GM18907 (cell line): ENCODE results near the gene EFNB2.

Experiments
- ATAC-seq: cut with Tn5 transposase; IDR thresholded peaks from one replicate; pipeline ENCODE4 v1.9.1; 2021; ENCODE audit warnings: mild to moderate bottlenecking, moderate library complexity; ENCODE audit not compliant: unreplicated experiment

Gene EFNB2

DNA sequence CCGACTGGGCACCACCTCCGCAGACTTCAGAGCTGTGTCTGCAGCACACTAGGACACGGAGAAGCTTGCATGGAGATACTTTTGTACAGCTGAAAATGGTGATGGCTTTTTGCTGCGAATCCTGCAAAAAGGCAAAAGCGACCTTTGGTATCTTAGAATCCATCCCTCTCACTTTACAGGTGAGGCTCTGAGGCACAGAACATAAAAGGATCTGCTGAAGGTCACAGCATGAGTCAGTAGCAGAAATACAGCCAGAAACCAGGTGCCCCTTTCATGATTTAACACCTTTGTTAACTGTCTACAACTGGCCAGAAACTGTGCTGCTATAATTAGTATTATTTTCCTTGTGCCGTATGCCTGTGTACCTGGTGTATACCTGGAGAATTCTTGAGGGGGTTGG, 48.3 kb downstream of the EFNB2 start:
- ATAC-seq: no peak

DNA sequence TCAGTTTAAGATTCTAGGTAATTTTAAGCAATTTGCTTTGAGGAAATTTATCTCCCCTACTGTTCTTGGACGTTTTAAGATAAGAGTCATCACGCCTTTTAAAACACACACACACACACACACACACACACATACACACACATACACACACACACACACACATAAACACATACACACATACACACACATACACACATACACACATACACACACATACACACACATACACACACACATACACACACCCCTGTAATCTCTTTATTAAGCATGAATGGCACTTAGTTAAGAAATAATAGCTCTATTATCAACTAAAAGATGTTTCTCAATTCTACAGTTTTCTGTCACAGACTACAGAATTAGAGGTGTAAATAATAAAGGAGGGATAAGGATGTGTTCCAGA, 49.2 kb downstream of the EFNB2 start:
- ATAC-seq: no peak

DNA sequence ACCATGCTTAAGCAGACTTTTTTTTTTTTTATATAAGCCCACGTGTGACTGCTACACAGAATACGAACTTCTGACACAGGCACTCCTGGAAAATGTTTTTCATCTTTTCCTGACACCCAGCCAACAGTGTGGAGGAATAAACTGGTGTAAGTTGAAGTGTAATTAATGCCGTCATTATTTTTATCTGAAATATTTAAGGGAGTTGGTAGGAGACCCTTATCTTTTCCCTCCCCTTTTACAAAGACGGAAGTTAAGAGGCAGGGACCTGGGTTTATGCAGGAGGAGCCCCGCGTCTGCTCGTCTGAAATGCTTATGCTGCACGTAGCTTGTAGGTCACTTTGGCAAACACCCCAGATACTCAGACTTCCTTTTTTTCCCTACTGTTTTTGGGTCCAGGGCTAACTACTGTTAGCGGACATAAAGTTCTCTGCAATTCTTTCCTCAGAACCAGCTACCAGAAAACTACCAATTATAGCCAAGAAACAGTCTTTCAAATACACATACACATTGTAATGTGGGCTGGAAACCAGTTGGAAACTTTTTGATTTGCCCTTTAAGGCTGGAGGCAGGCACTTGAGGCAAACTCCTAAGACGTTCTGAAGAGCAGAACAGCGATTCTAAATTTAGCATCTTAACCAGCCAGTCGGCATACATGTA, 50.8 kb downstream of the EFNB2 start:
- no peak for ATAC-seq

GRCh38 chr13:106484084-106484483, 51.4 kb downstream of the EFNB2 start:
- no peak for ATAC-seq

GRCh38 chr13:106481919-106482318, 53.5 kb downstream of the EFNB2 start:
- no peak for ATAC-seq

DNA sequence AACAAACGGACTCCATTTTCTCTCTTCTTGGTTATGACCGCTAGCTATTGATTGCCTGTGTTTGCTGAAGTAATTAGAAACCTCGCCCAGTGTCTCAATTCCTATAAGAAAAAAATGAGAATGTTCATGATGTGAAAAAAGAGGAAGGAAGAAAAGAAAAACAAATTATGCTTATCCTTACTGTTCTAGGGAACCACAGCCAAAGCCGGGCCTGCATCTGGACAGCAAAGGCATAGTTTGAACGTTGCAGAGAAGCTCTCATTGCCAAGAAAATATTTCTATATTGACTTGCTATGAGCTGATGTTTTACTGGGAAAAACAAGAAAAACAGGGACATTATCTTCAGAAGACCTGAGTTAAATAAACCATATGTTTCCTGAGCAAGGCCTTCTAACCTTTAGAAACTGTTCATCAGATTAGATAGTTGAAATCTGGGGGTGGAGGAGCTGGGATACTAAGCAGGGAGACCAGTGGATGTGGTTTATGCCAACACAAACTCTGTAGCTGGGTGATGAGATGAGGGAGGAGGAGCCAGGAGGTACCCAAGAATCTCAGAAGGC, 55.0 kb downstream of the EFNB2 start:
- ATAC-seq: no peak

DNA sequence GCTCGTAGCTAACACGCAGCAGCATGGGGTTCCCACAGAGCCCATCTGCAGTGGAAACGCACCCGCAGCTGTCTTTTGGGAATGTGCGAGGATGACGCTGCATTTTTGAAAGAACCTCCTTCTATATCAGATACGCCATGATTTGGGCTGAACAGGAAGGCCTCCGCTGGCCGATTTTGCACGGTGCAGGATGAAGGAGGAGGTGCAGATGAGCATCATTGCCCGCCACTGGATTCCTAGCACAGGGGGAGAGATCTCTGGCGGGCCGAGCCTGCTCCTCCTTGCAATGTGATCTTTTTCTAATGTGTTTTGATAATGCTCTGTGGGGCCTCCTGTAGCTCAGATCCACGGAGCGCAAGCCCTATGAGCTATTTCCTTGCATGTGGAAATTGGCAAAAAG, 55.5 kb downstream of the EFNB2 start:
- ATAC-seq: no peak

DNA sequence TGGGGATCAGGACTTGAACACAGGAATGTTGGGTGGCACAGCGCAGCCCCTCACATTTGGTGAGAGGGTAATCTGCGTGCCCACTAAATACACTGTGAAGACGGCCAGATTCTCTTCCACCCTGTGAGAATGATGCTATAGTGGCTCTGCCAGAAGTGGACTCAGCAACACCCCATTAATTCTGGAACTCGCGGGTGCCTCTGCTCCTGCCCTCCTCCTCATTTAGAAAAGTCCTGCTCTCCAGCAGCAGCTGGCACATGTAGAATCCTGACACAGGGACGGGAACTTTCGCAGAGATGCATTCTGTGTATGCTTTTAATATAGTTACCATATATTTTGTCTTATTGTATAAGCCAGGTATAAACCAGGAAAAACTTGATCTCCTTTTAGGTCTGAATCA, 57.3 kb downstream of the EFNB2 start:
- no peak for ATAC-seq

DNA sequence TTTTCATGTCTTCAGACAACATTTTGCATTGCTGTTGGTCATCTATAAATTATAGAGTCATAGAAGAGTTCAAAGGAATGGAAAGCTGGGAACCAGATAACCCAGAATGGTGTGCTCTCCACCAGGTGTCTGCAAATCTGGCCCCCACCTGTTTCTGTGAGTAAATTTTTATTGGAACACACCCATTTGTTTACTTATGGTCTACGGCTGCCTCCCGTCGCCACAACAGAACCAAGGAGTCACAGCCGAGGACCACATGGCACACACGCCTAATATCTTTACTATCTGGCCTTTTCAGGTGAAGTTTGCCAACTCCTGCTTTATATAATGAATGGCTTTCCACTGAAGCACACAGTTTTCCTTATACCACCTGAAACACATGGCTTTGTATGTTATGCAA, 58.2 kb downstream of the EFNB2 start:
- ATAC-seq: no peak

GRCh38 chr13:106475852-106476251, 59.6 kb downstream of the EFNB2 start:
- no peak for ATAC-seq

GRCh38 chr13:106474912-106475311, 60.5 kb downstream of the EFNB2 start:
- no peak for ATAC-seq

DNA sequence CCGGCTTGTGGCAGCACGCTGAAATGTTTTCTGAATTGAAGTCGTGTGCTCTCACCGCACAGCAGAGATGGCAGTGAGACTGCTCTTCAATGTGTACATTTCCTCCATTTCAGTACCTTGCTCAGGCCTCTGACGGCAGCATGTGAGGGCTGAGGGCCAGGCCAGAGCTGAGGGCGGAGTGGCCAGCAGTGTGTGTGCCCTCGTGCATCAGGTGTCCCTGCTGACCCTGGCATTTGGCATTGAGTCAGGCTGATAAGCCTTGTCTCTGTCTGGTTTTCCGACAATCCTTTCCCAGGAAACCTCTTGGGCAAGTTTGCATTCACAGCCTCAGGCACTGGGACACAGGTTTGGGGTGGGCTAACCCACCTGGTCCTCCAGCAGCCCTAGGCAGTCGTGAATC, 62.3 kb downstream of the EFNB2 start:
- ATAC-seq: no peak

DNA sequence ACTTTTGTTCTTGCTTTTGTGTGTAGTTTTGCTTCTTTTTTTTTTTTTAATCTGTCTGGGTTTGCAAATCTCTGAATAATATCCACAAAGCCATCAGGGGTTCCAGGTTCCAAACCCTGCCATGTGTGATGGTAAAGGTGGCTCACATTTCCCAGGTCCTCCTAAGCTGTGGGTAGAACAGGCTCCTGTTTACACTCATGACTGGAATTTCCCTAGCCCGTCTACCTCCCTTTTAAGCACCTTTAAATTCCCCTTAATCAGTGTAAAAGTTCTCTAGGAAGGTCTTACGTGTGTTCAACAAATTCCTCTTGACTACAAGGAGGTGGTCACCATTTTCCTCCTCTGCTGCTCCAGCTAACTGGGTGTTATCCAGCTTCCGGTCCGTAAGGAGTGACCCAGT, 62.8 kb downstream of the EFNB2 start:
- ATAC-seq: no peak

DNA sequence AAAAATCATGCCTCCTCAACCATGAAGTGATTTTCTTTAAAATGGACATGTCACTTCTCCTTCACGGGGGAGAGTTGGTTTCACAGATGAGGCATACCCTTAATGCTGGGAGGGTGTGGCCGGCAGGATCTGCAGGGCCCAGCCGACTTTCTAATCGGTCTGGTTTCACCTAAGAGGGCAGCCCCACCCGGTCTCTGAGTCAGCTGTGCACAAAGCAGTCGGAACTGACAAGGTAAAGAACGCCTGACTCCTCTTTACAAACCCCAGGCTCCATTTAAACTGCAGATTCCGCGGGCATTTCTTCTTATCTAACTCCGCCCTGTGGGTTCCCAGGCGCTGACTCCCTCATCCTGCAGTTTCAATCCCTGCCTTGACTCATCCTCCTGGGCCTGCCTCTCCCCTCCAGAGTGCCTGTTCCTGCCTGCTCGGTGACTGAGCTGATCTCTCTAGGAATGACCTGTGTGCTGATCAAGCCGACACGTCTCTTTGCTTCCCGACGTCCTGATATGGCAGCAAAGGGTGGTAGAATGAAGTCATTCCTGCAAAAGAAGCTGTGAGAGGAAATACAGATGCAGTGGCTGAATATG, 63.4 kb downstream of the EFNB2 start:
- ATAC-seq: no peak

DNA sequence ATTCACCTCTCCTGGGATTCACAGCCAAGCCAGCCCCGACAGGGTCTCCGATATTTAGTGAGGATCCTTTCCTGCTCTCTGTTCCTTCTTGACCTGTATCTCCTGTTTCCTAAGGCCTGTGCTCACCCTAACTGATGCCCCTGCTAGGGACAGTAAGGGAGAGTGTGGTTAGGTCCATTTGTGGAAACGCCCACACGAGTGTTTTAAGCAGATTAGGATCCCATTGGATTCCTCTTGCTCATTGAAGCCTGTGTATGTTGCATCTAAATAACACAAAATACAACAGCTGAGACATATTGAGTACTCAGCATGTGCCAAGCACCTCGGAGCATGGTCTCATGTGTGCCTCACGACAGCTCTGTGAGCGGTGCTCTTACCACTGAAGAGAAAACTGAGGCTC, 64.9 kb downstream of the EFNB2 start:
- ATAC-seq: no peak

- ATAC-seq: no peak
Measured at GRCh38 chr13:106468744-106469590, 66.5 kb downstream of the EFNB2 start.

GRCh38 chr13:106468207-106468606, 67.3 kb downstream of the EFNB2 start:
- ATAC-seq: no peak

- no peak for ATAC-seq
Measured at GRCh38 chr13:106467427-106468122, 67.9 kb downstream of the EFNB2 start.

- no peak for ATAC-seq
Measured at GRCh38 chr13:106466691-106467426, 68.6 kb downstream of the EFNB2 start.

DNA sequence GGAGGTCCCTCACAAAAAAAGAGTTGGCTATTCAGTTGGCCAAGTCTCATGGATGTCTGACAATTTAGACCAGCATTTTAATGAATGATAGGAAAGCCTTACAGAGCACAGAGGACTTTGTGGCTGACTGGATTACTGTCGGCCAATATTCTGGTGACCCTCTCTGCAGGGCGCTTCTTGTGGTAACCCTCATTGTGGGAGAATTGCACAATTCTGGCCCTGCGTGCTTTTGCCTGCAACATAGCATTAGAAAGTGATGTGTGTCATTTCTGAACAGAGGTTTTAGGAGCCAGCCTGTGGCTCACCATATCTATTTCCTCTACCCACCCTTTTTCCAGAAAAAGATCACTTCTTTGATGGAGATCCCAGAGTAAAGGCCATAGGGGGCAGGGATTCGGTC, 71.4 kb downstream of the EFNB2 start:
- no peak for ATAC-seq

DNA sequence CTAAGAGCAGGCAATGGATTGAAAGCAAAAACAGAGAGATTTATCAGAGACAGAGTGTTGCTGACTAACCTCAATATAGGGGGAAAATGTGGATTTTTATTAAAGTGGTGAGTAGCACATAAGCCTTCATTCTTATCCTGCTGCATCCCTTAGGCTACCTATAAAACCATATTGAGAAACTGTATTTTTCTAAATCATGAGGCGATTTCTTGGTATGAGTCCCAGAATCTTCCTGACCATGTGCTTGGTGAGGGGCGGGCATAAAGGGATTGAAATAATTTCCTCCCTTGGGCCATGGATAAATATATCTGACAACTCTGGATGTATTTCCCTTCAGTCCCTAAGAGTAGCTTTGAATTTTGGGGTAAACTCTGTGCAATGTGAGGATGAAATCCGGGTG, 72.8 kb downstream of the EFNB2 start:
- ATAC-seq: no peak
